Trophoblast cell (in vitro differentiated cells and primary cell): ENCODE results near the gene DTL. TPM values are rescaled to one million over a fixed set of nuclear protein-coding genes. Genes with fewer than 3 reads are reported as not detected.
"Not testable (repeated sequence)": the region's sequence is repeated elsewhere in the genome, so short reads cannot be mapped to it uniquely, and the experiment has no call there.

Source experiments
- DNase-seq, 2 donors: peaks; one replicate each; pipeline ENCODE4 v3.0.0-alpha.2; 2016
- H2AFZ ChIP-seq: 2 replicates; pipeline ENCODE4 v1.6.1; 2013; ENCODE audit warnings: low read length, moderate library complexity, mild to moderate bottlenecking; ENCODE audit not compliant: insufficient read depth, poor library complexity
- H2AK5ac ChIP-seq: 2 replicates; pipeline ENCODE4 v1.6.1; 2013; ENCODE audit warnings: mild to moderate bottlenecking, low read length
- H2BK120ac ChIP-seq: 2 replicates; pipeline ENCODE4 v1.6.1; 2013; ENCODE audit warnings: low read length, mild to moderate bottlenecking, moderate library complexity; ENCODE audit not compliant: insufficient read depth, poor library complexity
- H2BK12ac ChIP-seq: 2 replicates; pipeline ENCODE4 v1.6.1; 2013; ENCODE audit warnings: mild to moderate bottlenecking, low read length, moderate library complexity
- H2BK5ac ChIP-seq: 2 replicates; pipeline ENCODE4 v1.6.1; 2013; ENCODE audit warnings: low read length, low read depth, moderate library complexity, mild to moderate bottlenecking; ENCODE audit not compliant: poor library complexity
- H3K14ac ChIP-seq: 2 replicates; pipeline ENCODE4 v1.6.1; 2013; ENCODE audit warnings: mild to moderate bottlenecking, low read length
- H3K18ac ChIP-seq: 2 replicates; pipeline ENCODE4 v1.6.1; 2013; ENCODE audit warnings: mild to moderate bottlenecking, low read length
- H3K23ac ChIP-seq: 2 replicates; pipeline ENCODE4 v1.6.1; 2013; ENCODE audit warnings: low read length
- H3K27ac ChIP-seq: 2 replicates; pipeline ENCODE4 v1.5.1; 2013; ENCODE audit warnings: low read depth, mild to moderate bottlenecking, inconsistent platforms, low read length, moderate library complexity
- H3K27me3 ChIP-seq: 2 replicates; pipeline ENCODE4 v1.6.1; 2013; ENCODE audit warnings: inconsistent platforms, mild to moderate bottlenecking, low read length, moderate library complexity; ENCODE audit not compliant: insufficient read depth
- H3K36me3 ChIP-seq, 2 experiments: 1 replicate in 1 of 2; 2 replicates in 1 of 2; pipeline ENCODE4 v1.6.1; 2013; ENCODE audit warnings: low read length in 2 of 2, mild to moderate bottlenecking in 2 of 2, moderate library complexity in 1 of 2; ENCODE audit not compliant: insufficient read depth in 2 of 2, control insufficient read depth in 1 of 2
- H3K4ac ChIP-seq: 2 replicates; pipeline ENCODE4 v1.6.1; 2013; ENCODE audit warnings: low read depth, mild to moderate bottlenecking, low read length, moderate library complexity
- H3K4me1 ChIP-seq, 2 experiments: 1 replicate in 1 of 2; 2 replicates in 1 of 2; pipeline ENCODE4 v1.6.1; 2013; ENCODE audit warnings: low read length in 2 of 2, mild to moderate bottlenecking in 2 of 2, moderate library complexity in 1 of 2; ENCODE audit not compliant: insufficient read depth in 2 of 2, control insufficient read depth in 1 of 2
- H3K4me2 ChIP-seq: 2 replicates; pipeline ENCODE4 v1.6.1; 2013; ENCODE audit warnings: inconsistent platforms, mild to moderate bottlenecking, low read length, moderate library complexity
- H3K4me3 ChIP-seq: 2 replicates; pipeline ENCODE4 v1.5.1; 2013; ENCODE audit warnings: mild to moderate bottlenecking, low read depth, low read length, inconsistent platforms
- H3K79me1 ChIP-seq: one replicate; pipeline ENCODE4 v1.6.1; 2013; ENCODE audit warnings: low read length
- H3K79me2 ChIP-seq: 2 replicates; pipeline ENCODE4 v1.6.1; 2013; ENCODE audit warnings: low read length, mild to moderate bottlenecking; ENCODE audit not compliant: control insufficient read depth, insufficient read depth, poor library complexity
- H3K9ac ChIP-seq: 2 replicates; pipeline ENCODE4 v1.6.1; 2013; ENCODE audit warnings: mild to moderate bottlenecking, low read length
- H3K9me3 ChIP-seq: 2 replicates; pipeline ENCODE4 v1.6.1; 2013; ENCODE audit warnings: low read depth, mild to moderate bottlenecking, control low read depth, inconsistent platforms, low read length; ENCODE audit not compliant: insufficient read depth
- H4K12ac ChIP-seq: 2 replicates; pipeline ENCODE4 v1.6.1; 2013; ENCODE audit warnings: low read depth, mild to moderate bottlenecking, low read length, moderate library complexity
- H4K8ac ChIP-seq: 2 replicates; pipeline ENCODE4 v1.6.1; 2013; ENCODE audit warnings: low read depth, mild to moderate bottlenecking, low read length, moderate library complexity
- H4K91ac ChIP-seq: one replicate; pipeline ENCODE4 v1.6.1; 2013; ENCODE audit warnings: low read depth, mild to moderate bottlenecking, low read length, moderate library complexity
- WGBS: extraction: QIAGEN DNeasy Blood & Tissue Kit; methylation state at CpG from one replicate; pipeline ENCODE4 v1.1.7; 2013; ENCODE audit warnings: missing lambda C conversion rate; ENCODE audit not compliant: insufficient read length, insufficient coverage; ENCODE audit errors: extremely low coverage; 5-methylcytosine and 5-hydroxymethylcytosine counted together
- polyA plus RNA-seq: library from polyadenylated mRNA; stranded (reverse); fragments of 200-250 nt; gene quantifications from 2 replicates; pipeline ENCODE4 v1.2.3, GENCODE V29; 2013

The DTL gene
- 15.3 and 17.3 TPM in 2 replicates for polyA plus RNA-seq

DNA sequence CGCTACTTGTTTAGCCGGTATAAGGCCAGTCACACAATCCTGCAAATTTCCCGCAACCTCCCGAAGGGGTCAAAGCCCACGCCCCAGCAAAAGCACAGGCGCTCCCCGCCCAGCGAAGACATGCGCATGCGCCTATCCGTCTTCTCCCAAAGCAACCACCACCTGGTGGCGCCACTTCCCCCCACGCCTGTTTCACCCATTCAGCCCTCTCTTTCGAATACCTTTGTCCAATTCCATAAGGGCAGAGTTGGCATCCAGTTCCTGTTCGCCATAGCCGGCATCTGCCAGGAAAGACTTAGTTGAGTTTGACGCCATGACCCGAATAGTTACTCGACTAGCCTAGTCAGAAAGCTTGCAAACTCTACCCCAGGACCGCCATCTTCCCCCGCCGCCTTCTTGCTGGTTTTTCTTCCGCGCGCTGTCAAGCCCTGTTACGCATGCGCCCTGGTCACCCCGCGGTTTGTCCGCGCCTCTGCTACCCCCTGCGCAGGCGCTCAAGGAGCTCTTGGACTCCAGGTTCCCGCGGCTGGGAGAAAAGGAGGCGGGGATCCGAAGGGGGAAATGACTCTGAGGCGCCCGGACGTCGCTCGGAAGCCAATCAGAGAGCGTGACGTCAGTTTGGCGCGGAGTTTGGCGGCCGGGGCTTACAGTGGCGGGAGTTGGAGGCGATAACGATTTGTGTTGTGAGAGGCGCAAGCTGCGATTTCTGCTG is at the start of gene DTL, which contains the start of gene INTS7:
Gene DTL, plus strand, starts transcription at position 626 of the 712 bp plus-strand sequence. CDS start 143 bp downstream, outside the sequence.
Gene INTS7, minus strand, starts transcription at position 435 of the 712 bp plus-strand sequence. Its CDS starts 120 bp downstream, at position 315.
- H3K36me3 ChIP-seq: no peaks in the 10 kb centered on the region
- peak within 1 kb of the TSS; percentile 96 for H3K4me3 ChIP-seq
- peak within 1 kb of the TSS; percentile 42 for H3K4ac ChIP-seq
- peak within 1 kb of the TSS; percentile 85 for H2BK120ac ChIP-seq
- no CpG with 5 or more reads among the region's 53 CpGs for WGBS
- peak within 1 kb of the TSS; percentile 91 for H2BK5ac ChIP-seq
- H3K14ac ChIP-seq: peak within 1 kb of the TSS; percentile 69
- peak within 1 kb of the TSS; percentile 86 for H4K12ac ChIP-seq
- H3K9me3 ChIP-seq: no peaks in the 10 kb centered on the region
- H2BK12ac ChIP-seq: no peak within 1 kb of the TSS
- H4K91ac ChIP-seq: peak within 1 kb of the TSS; percentile 80
- peaks cover 2% of the 10 kb centered on the region for H3K79me1 ChIP-seq
- DNase-seq: peak; percentile 100
- H3K27me3 ChIP-seq: no peaks in the 10 kb centered on the region
- H2AK5ac ChIP-seq: no peak within 1 kb of the TSS
- H3K4me1 ChIP-seq: no peaks in the 10 kb centered on the region
- H3K23ac ChIP-seq: no peak within 1 kb of the TSS
- H3K18ac ChIP-seq: peak within 1 kb of the TSS; percentile 67
- peaks cover 4% of the 10 kb centered on the region for H3K79me2 ChIP-seq
- H4K8ac ChIP-seq: peak within 1 kb of the TSS; percentile 89
- peak within 1 kb of the TSS; percentile 100 for H3K9ac ChIP-seq
- H2AFZ ChIP-seq: peak within 1 kb of the TSS; percentile 97
- H3K4me2 ChIP-seq: peak within 1 kb of the TSS; percentile 100
- H3K27ac ChIP-seq: peak within 1 kb of the TSS; percentile 87

DNA sequence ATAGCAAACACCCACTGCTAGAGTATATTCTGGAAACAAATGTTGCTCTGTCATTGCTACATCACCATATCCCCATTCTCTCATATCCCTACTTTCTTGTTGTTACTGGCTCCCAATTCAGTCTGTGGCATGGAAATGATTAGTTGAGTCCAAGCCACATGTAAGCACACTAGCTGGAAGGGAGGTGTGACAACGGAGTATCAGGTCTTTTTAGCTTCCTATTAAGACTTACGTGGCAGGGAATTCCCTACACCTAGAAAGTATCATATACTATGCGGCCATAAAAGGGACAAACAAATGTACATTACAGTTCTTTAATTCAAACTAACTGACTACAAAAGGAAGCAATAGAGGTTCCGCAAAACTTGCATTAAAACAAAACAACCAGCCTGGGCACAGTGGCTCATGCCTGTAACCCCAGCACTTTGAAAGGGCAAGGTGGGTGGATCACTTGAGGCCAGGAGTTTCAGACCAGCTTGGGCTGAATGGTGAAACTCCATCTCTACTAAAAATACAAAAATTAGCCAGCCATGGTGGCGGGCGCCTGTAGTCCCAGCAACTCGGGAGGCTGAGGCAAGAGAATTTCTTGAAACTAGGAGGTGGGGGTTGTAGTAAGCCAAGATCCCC is 48.8 kb upstream of the DTL start:
- Histone ChIP-seq H3K27me3 (no peaks in the 10 kb centered on the region), H3K79me1 (no peaks in the 10 kb centered on the region), H3K79me2 (no peaks in the 10 kb centered on the region), H4K12ac (no peak overlapping the region), H4K91ac (no peak overlapping the region), H3K36me3 (peaks cover 0 to 2% of the 10 kb centered on the region in 2 experiments), H3K18ac (no peak overlapping the region), H2AFZ (no peak overlapping the region), H2AK5ac (no peak overlapping the region), H3K4me1 (no peaks in the 10 kb centered on the region), H4K8ac (no peak overlapping the region), H3K14ac (no peak overlapping the region), H3K4ac (no peak overlapping the region), H3K4me3 (no peak overlapping the region), H3K23ac (no peak overlapping the region), H3K9me3 (no peaks in the 10 kb centered on the region), H2BK12ac (no peak overlapping the region), H2BK120ac (no peak overlapping the region), H2BK5ac (no peak overlapping the region), H3K27ac (no peak overlapping the region), H3K9ac (no peak overlapping the region), H3K4me2 (no peak overlapping the region)
- WGBS: no CpG with 5 or more reads among the region's 7 CpGs
- DNase-seq: no peak

DNA sequence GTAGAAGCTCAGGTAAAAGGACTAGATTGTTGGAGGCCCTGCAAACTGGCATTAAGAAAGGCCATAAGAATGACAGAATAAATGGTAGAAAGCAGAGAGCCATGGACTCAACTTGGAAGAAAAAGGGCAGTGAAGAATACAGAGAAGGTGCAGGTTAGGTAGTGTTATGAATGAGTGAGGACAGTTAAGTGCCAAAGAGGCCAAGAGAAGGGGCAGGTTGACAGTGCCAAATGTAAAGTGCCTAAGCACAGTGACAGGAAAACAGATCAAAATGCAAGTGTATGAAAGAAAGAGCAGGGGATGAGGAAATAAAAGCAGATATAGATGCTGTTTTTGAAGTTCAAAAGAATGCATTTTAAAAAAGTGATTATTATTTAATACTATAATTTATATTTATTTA is 43.9 kb upstream of the DTL start:
- H3K23ac ChIP-seq: no peak overlapping the region

GRCh38 chr1:211997426-211997825 is 38.1 kb upstream of the DTL start:
- not testable (repeated sequence) for H3K27me3 ChIP-seq, H3K9ac ChIP-seq, H3K18ac ChIP-seq, H3K27ac ChIP-seq, H3K36me3 ChIP-seq, H2AK5ac ChIP-seq, H2BK120ac ChIP-seq, H2AFZ ChIP-seq, H3K4ac ChIP-seq, H2BK5ac ChIP-seq, H3K9me3 ChIP-seq, H4K91ac ChIP-seq, H3K79me1 ChIP-seq, H3K14ac ChIP-seq, H4K12ac ChIP-seq, H4K8ac ChIP-seq, H3K23ac ChIP-seq, DNase-seq, H3K4me3 ChIP-seq, H3K79me2 ChIP-seq, H3K4me2 ChIP-seq, H2BK12ac ChIP-seq, H3K4me1 ChIP-seq
- no CpG with 5 or more reads among the region's 4 CpGs for WGBS

More for the DNA sequence above, 43.9 kb upstream of the DTL start:
- Histone ChIP-seq H2AK5ac (no peak overlapping the region), H2BK120ac (no peak overlapping the region), H3K36me3 (peaks cover 0 to under 1% of the 10 kb centered on the region in 2 experiments), H3K27ac (no peak overlapping the region), H2BK12ac (no peak overlapping the region), H3K4me2 (no peak overlapping the region), H2BK5ac (no peak overlapping the region), H3K14ac (no peak overlapping the region), H4K12ac (no peak overlapping the region), H4K91ac (no peak overlapping the region), H3K9me3 (no peaks in the 10 kb centered on the region), H3K18ac (no peak overlapping the region), H4K8ac (no peak overlapping the region), H3K4me1 (no peaks in the 10 kb centered on the region), H2AFZ (no peak overlapping the region), H3K9ac (no peak overlapping the region), H3K79me1 (no peaks in the 10 kb centered on the region), H3K4me3 (no peak overlapping the region), H3K4ac (no peak overlapping the region), H3K27me3 (no peaks in the 10 kb centered on the region), H3K79me2 (no peaks in the 10 kb centered on the region)
- DNase-seq: no peak
